DOHH2 (cell line): Measurements from ENCODE around the gene DERA.

ENCODE experiments used
- EZH2phosphoT487 ChIP-seq: fragments of 200-600 bp; sonication (generic); IDR thresholded peaks from 2 replicates; pipeline ENCODE4 v1.6.1; 2017; ENCODE audit warnings: borderline replicate concordance, mild to moderate bottlenecking, antibody characterized with exemption, low read length, moderate library complexity, mixed read lengths
- TF ChIP-seq, protein P1 (sequence below): fragments of 200-600 bp; sonication (generic); IDR thresholded peaks from one replicate; pipeline ENCODE4 v1.5.1; 2014; ENCODE audit warnings: antibody characterized with exemption, mild to moderate bottlenecking, low read depth, low read length; ENCODE audit not compliant: poor library complexity, severe bottlenecking

- TF ChIP-seq, protein P1, sequence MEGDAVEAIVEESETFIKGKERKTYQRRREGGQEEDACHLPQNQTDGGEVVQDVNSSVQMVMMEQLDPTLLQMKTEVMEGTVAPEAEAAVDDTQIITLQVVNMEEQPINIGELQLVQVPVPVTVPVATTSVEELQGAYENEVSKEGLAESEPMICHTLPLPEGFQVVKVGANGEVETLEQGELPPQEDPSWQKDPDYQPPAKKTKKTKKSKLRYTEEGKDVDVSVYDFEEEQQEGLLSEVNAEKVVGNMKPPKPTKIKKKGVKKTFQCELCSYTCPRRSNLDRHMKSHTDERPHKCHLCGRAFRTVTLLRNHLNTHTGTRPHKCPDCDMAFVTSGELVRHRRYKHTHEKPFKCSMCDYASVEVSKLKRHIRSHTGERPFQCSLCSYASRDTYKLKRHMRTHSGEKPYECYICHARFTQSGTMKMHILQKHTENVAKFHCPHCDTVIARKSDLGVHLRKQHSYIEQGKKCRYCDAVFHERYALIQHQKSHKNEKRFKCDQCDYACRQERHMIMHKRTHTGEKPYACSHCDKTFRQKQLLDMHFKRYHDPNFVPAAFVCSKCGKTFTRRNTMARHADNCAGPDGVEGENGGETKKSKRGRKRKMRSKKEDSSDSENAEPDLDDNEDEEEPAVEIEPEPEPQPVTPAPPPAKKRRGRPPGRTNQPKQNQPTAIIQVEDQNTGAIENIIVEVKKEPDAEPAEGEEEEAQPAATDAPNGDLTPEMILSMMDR, result no peak
- TF ChIP-seq EZH2phosphoT487, result no peak
These were observed 161.5 kb downstream of the DERA start for GRCh38 chr12:16072678-16073077.
